GM19468 (cell line): ENCODE measurements around the gene SDR9C7.
"Not testable (repeated sequence)": the region's sequence is repeated elsewhere in the genome, so short reads cannot be mapped to it uniquely, and the experiment has no call there.

ENCODE experiments used
- ATAC-seq: cut with Tn5 transposase; IDR thresholded peaks from one replicate; pipeline ENCODE4 v1.9.1; 2021; ENCODE audit warnings: mild to moderate bottlenecking, moderate library complexity, moderate number of reproducible peaks; ENCODE audit not compliant: unreplicated experiment; ENCODE audit errors: extremely low read depth

SDR9C7 gene

DNA sequence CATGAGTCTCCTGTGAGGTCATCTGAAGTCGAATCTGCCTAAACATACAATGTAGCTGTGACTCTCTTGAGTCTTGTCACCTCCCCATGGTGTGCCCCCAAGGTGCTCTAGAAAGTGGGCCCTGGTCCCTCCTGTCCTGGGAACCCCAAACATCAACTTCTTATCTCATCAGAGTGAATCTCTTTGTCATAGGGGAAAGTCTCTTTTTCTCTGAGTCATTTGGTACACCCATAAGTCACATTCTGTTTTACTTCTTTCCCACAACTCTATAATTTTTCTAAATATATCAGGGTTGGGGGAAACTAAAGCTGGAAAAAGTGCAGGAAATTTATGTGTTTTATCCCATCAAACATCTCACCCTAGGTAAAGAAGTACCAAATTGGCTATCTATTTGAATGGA, 12.9 kb downstream of the SDR9C7 start:
- no peak for ATAC-seq

DNA sequence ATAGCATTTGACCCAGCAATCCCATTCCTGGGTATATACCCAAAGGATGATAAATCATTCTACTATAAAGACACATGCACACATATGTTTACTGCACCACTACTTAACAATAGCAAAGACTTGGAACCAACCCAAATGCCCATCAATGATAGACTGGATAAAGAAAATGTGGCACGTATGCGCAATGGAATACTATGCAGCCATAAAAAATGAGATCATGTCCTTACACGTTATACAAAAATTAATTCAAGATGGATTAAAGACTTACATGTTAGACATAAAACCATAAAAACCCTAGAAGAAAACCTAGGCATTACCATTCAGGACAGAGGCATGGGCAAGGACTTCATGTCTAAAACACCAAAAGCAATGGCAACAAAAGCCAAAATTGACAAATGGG, 16.1 kb downstream of the SDR9C7 start:
- ATAC-seq = not testable (repeated sequence)

GRCh38 chr12:56916996-56917333, 17.2 kb downstream of the SDR9C7 start:
- ATAC-seq = no peak

DNA sequence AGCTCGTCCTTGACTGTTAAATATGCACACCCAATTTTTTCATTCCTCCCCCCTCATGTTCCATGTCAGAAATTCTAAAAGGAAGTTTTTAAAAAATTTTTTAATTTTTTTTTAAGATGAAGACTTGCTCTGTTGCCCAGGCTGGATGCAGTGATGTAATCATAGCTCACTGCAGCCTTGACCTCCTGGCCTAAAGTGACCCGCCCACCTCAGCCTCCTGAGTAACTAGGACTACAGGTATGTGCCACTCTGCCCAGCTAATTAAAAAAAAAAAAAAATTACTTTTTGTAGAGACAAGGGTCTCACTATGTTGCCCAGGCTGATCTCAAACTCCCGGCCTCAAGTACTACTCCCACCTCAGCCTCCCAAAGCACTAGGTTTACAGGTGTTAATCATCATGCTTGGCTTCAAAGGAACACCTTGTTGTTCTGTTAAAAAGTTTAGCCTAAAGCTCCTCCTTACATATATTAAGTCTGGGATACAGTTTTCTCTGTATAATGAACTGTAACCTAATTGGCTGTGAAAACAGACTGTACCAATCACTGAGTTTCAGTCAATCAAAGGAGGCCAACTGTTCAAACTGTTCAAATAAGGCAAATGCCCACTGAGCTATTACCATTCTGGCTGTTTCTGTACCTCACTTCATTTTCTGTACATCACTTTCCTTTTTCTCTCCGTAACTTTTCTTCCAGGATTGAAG, 17.8 kb downstream of the SDR9C7 start:
- no peak for ATAC-seq

- ATAC-seq = no peak
Observed at GRCh38 chr12:56914724-56915123, 19.5 kb downstream of the SDR9C7 start.

- ATAC-seq = no peak
Observed at GRCh38 chr12:56914256-56914655, 20.0 kb downstream of the SDR9C7 start.

GRCh38 chr12:56909403-56909802, 24.8 kb downstream of the SDR9C7 start:
- not testable (repeated sequence) for ATAC-seq

DNA sequence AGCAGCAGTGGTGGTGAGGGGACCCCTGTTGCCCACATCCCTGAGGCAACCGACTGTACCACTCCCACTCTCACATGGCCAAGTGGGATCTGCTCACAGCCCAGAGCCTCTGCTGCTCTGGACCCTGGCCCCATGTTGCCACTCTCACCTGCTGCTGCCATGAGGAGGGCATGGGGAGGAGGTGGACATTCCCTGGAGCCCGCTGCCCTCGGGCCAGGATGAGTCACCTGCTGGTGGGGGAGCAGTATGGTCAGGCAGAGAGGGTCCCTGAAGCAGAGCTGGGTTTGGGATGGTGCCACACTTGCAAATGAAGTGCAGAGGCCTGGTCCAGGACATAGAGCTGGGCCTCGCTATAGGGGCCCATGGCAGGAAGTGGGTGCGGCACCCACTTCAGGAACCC, 26.1 kb downstream of the SDR9C7 start:
- no peak for ATAC-seq

GRCh38 chr12:56905852-56906251, 28.4 kb downstream of the SDR9C7 start:
- no peak for ATAC-seq

DNA sequence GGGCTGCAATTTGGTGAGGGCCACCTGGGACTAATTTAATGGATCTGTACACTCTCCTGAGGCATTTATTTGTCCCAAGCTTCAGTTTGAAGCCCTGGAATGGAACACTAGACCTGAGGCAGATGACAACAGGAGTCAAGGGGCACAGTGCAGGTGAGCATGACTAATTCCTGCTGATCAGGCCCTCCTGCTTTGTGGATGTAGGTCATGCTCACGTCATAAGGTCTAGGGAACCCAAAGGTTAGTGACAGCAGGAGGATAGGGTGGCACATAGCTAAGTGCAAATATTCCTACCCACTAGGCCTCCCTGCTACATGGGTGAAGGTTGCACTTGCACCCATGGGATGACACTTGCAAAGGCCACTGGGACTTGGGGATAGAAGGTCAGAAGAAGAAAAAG, 30.8 kb downstream of the SDR9C7 start:
- no peak for ATAC-seq

- not testable (repeated sequence) for ATAC-seq
Observed at GRCh38 chr12:56901313-56901712, 32.9 kb downstream of the SDR9C7 start.

DNA sequence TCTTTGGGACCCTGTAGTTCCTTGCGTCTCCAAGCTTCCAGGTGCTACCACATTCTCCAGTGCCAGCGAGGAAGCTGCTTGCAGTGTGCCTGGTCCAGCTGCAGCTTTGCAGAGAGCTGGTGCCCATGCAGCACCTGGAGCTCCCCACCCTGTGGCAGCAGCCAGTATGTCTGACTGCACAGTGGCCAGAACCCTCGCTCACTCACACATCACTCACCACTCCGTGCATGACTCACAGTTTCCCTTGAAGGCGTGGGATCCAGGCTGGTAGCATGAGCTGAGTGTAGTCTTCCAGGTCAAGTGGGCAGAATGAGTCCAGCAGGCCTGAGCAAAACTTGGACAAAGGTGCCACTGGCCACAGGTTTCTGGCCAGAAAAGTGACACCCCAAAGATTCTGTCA, 33.6 kb downstream of the SDR9C7 start:
- no peak for ATAC-seq

DNA sequence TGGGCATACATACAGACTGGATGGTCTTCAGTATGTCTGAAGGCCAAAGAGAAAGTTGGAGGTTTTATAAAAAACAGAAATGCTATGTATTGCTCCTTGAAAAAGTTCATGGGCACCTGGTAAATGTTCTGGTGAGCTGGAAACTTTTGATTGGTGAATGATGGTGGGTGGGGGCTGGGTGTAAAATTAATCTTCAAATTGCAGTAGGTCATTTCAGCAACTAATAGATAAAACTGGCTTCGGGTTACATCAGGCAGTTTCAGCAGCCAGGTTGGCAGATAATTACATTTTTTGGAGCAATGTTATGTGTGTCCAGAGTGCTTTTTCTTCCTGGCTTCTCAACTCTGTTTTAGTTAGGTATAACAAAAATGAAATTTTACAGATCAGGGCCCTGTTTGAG, 35.3 kb downstream of the SDR9C7 start:
- no peak for ATAC-seq

DNA sequence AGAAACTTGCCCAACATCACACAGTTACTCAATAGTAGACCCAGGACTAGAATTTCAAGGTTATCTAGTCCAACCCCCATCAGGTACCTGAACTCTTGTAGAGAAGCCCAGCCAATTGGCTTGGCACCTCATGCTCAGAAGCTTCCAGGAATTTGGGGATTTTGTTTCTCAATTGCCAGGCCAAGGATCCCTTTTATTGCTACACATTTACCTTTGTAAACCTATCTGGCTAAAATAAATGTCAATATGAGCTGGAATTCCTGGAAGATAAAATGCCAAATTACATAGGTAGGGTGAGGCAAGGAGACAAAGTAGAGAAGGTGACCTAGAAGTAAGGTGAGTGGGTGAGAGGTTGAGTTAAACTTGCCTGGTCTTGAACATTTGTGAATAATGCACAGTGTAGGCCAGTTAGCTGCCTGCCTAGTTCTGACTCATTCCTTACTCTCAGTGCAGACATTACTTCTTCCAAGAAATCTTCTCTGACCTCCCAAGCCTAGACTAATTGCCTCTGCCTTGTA, 36.3 kb downstream of the SDR9C7 start:
- ATAC-seq = no peak

DNA sequence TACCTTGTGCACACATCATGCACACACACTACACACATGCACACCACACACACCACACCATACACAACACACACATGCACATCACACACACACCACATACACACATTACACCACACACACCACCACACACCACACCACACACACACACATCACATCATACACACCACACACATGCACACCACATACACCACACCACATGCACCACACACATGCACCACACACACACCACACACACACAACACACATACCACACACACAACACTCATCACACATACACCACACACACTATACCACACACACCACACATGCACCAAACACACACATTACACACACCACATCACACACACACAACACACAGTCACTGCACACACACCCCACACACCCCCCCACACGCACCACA, 38.1 kb downstream of the SDR9C7 start:
- ATAC-seq = no peak

DNA sequence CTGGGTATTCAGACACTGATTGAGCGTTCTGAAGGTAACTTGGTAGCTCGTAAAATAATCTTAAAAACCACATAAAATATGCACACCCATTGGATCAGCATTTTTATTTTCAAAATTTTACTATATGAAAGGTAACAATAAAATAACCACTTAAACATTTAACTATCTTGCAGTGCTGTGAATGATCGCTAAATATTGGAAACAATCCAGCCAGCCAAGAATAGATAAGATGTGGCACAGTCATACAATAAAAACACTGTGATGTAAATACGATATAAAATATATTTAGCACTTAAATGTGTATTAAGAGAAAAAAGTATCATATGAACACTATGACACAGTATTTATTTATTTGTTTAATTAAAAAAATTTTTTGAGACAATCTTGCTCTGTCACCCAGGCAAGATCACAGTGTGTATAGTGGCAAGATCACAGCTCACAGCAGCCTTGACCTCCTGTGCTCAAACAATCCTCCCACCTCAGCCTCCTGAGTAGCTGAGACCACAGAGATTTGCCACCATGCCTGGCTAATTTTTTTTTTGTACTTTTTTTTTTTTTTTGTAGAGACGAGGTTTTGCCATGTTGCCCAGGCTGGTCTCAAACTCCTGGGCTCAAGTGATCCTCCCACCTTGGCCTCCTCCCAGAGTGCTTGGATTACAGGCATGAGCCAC, 39.4 kb downstream of the SDR9C7 start:
- no peak for ATAC-seq

DNA sequence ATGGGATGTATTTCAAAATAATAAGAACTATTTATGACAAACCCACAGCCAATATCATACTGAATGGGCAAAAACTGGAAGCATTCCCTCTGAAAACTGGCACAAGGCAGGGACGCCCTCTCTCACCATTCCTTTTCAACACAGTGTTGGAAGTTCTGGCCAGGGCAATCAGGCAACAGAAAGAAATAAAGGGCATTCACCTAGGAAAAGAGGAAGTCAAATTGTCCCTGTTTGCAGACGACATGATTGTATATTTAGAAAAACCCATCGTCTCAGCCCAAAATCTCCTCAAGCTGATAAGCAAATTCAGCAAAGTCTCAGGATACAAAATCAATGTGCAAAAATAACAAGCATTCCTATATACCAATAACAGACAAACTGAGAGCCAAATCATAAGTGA, 42.3 kb downstream of the SDR9C7 start:
- not testable (repeated sequence) for ATAC-seq

- ATAC-seq = no peak
Observed at GRCh38 chr12:56886319-56886718, 47.9 kb downstream of the SDR9C7 start.

DNA sequence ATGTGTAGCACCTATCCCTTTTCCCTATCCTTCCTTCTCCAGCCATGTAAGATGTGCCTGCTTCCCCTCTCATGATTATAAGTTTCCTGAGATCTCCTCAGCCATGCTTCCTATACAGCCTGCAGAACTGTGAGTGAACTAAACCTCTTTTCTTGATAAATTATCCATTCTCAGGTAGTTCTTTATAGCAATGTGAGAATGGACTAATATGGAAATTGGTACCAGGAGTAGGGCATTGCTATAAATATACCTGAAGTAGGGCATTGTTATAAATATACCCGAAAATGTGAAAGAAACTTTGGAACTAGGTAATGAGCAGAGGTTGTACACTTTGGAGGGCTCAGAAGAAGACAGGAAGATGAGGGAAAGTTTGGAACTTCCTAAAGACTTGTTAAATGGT, 48.9 kb downstream of the SDR9C7 start:
- no peak for ATAC-seq

- ATAC-seq = no peak
Observed at GRCh38 chr12:56884421-56884820, 49.8 kb downstream of the SDR9C7 start.

GRCh38 chr12:56882407-56882806, 51.8 kb downstream of the SDR9C7 start:
- ATAC-seq = not testable (repeated sequence)
